Omental fat pad (tissue), 4 donors: Measurements from ENCODE around the gene WFIKKN1. TPM values are rescaled to one million over a fixed set of nuclear protein-coding genes. Genes with fewer than 3 reads are reported as not detected.
A peak's percentile ranks its signal among the peaks of the same experiment; 100 is the strongest.

Experiments
- ATAC-seq: fragments of 150-250 bp; one replicate; pipeline ENCODE4 v1.9.1; 2016; ENCODE audit warnings: mild to moderate bottlenecking, moderate library complexity; ENCODE audit not compliant: low FRiP score
- DNase-seq: peaks from one replicate; pipeline ENCODE4 v3.0.0-alpha.2; 2019; ENCODE audit warnings: low spot score
- total RNA-seq, 4 donors: library from RNA; depleted of rRNA; stranded (reverse); fragments of >200 nt; gene quantifications; one replicate each; pipeline ENCODE4 v1.1.0, GENCODE V29; 2016
- TF ChIP-seq, protein P1 (sequence below), 3 donors: fragments of 450-650 bp; IDR thresholded peaks; one replicate each; pipeline ENCODE4 v1.5.1; 2016 to 2017; ENCODE audit warnings: antibody characterized with exemption in 3 of 3, mild to moderate bottlenecking in 3 of 3, moderate library complexity in 2 of 3

WFIKKN1 gene
- total RNA-seq, 4 donors from 2014 or later, result 0.19 to 0.63 (median 0.25) TPM; not detected in 1

DNA sequence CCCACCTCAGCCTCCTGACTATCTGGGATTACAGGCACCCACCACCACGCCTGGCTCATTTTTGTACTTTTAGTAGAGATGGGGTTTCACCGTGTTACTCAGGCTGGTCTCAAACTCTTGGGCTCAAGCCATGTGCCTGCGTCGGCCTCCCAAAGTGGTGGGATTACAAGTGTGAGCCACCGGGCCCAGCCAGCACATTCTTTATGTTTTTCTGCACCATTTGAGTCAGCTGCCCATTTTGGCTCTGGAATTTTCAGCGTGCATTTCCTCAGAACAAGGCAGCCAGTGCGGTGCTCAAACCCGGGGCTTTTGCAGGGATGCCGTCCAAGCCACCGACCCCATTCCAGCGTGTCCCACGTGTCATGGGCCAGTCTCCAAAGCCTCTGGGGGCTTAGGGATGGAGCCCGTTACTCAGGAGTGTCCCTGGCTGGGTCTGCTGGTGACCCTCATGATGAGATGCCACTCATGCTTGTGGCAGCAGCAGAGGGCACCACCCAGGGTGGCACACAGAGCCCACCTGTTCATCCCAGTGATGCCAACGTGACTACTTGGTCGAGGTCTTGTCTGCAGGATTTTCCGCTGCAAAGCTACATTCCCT is 44.6 kb upstream of the WFIKKN1 start:
- ATAC-seq (no peak), DNase-seq (no peak)
- TF ChIP-seq, protein P1, sequence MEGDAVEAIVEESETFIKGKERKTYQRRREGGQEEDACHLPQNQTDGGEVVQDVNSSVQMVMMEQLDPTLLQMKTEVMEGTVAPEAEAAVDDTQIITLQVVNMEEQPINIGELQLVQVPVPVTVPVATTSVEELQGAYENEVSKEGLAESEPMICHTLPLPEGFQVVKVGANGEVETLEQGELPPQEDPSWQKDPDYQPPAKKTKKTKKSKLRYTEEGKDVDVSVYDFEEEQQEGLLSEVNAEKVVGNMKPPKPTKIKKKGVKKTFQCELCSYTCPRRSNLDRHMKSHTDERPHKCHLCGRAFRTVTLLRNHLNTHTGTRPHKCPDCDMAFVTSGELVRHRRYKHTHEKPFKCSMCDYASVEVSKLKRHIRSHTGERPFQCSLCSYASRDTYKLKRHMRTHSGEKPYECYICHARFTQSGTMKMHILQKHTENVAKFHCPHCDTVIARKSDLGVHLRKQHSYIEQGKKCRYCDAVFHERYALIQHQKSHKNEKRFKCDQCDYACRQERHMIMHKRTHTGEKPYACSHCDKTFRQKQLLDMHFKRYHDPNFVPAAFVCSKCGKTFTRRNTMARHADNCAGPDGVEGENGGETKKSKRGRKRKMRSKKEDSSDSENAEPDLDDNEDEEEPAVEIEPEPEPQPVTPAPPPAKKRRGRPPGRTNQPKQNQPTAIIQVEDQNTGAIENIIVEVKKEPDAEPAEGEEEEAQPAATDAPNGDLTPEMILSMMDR (IDR thresholded peaks at IDR 0.05), result no peak

DNA sequence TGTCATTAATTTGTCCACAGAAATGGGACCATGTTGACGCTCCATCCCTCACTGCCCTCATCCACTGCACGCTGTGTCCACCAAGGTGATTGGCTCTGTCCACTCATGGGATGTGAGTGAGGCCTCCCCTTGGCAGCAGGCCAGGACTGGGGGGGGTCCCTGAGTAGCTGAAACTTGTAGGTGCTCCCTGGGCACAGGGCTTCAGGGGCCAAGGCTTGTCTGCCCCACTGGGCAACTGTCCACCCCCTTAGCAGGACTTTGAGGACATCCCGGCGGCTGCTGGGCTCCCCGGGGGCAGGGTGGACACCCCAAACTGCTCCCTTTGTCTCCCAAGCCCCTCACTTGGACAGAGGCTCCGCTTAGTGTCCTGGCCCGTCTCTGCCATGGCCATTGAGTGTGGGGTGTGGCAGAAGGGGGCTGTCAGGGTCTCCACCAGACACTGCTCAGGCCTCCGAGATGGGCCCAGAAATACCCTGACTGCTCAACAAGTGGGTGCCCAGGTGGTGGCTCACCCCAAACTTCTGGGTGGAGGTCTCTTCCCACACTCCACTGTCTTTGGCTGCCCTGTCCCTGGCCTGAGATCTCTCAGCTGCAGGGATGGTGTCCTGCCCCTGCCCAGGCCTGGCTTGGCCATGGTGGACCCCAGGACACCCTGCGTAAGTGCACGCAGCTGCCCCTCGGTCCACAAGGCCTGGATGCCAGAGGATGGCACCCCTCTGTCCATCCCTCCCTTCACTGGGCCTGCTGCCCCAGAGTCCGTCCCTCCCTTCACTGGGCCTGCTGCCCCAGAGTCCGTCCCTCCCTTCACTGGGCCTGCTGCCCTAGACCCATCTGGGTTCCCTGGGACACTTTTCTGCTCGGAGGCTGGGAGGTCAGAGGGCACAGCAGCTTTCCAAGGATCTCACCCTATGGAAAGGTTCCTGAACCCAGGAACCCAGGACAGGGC is 43.9 kb upstream of the WFIKKN1 start:
- ATAC-seq (no peak), DNase-seq (no peak)
- TF ChIP-seq, protein P1 (IDR thresholded peaks at IDR 0.05), result no peak

DNA sequence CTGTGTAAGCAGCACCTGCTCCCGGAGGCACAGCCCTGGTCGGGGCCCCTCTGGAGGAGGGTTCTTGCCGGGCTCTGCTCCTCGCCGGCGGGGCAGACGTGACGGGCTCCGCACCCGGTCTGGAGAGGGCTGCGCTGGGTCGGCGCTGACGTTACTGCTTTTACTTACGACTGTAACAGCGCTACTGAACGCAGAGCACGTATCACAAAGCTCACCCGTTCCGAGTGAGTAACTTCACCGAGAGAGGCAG is 42.2 kb upstream of the WFIKKN1 start:
- ATAC-seq, result peak; percentile 9
- DNase-seq, result no peak
- TF ChIP-seq, protein P1 (IDR thresholded peaks at IDR 0.05), result no peak

DNA sequence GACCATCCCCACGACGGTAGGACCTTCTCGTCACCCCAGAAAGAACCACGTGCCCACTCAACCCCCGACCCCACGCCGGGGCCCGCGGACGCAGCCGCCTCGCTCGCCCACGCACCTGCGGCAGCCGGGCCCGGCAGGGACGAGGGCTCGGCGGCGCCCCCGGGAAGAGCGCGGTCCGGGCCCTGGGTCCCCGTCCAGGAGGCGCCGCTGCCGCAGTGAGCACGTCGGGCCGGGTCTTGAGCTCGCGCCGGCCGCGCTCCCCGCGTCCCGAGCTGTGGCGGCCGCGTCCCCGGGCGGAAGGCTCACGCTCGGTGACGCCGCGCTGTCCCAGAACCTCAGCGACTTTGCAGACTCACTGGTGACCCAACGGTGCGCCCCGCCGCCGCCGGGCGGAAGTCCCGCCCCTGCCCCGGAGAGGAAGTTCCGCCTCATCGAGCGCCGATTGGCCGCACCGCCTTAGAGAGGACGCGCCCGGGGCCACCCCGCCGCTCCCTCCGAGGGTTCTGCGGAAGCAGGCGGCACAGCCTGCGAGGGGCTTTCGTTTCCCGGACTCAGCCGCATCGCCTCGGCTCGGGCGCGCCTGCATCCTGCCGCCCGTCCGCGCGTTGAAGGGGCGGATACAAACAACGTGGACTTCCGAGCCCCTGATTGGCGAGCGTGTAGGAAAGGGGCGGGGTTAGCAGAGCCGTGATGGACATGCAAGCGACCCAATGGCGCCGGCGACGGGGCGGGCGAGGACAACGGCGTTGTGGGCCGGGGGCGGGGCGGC is 41.7 kb upstream of the WFIKKN1 start:
- DNase-seq, result peak; percentile 99
- peak; percentile 89 for ATAC-seq
- TF ChIP-seq, protein P1 (IDR thresholded peaks at IDR 0.05), result no peak

DNA sequence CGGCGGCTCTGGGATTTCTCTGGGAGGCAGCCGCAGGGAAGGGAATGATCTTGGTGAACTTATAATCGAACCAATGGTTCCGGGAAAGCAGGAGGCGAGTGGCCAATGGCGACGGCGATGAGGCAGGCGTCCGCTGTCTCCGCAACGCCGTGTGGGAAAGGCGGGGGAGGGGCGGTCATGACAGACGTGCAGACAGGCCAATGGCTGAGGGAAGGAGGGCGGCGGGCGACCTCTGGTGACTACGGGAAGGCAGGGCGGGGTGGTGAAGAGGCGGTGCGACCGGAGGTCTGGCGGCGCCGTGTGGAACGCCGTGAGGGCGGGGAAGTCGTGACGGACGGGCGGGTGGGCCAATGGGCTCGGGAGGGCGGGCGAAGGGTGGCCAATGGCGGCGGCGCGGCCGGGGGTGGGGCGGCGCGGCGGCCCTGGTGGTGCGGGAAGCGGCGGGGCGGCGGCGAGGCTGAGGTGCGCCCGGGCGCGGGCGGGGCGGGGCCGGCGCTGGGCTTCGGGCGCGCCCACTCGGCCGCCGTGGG is 41.1 kb upstream of the WFIKKN1 start, which contains the start of gene RAB40C:
RAB40C (plus strand) TSS at position 409 of the 530 bp plus-strand sequence. CDS start 226 bp downstream, outside the sequence.
- ATAC-seq, result peak; percentile 94
- TF ChIP-seq, protein P1 (IDR thresholded peaks at IDR 0.05), result no peak
- peak; percentile 93 for DNase-seq

DNA sequence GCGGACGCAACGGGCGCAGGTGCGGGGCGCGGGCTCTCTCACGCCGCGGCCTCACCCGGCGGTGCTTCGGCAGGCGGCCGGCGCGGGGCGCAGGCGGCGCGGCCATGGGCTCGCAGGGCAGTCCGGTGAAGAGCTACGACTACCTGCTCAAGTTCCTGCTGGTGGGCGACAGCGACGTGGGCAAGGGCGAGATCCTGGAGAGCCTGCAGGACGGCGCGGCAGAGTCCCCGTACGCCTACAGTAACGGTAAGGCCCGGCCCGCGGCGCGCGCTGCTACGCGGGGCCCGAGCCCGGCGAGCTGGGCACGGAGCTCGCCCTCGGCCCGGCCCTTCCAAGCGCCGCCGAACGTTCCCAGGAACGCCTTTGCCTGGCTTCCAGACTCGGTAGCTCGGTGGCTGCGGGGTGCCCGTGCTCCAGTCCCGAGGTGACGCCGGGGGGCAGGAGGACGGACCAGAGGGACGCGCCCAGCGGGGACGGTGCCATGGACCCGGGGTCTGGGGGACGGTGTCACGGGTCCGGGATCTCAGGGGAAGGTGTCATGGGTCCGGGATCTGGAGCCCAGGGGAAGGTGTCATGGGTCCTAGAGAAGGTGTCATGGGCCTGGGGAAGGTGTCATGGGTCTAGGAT is 40.5 kb upstream of the WFIKKN1 start:
- ATAC-seq (peak; percentile 14), DNase-seq (no peak)

More for the DNA sequence above, 40.5 kb upstream of the WFIKKN1 start:
- TF ChIP-seq, protein P1 (IDR thresholded peaks at IDR 0.05), result no peak
